K562 (cell line): Measurements from ENCODE around the gene WDR64. TPM values are rescaled to one million over a fixed set of nuclear protein-coding genes. Genes with fewer than 3 reads are reported as not detected.

Experiments used
- EHMT2 ChIP-seq: fragments of 450-650 bp; IDR thresholded peaks from 2 replicates; pipeline ENCODE4 v1.6.1; 2018; ENCODE audit warnings: antibody characterized with exemption
- GTF3C2 ChIP-seq: IDR thresholded peaks from 3 replicates; pipeline ENCODE4 v1.6.1; 2011; ENCODE audit warnings: borderline replicate concordance, mild to moderate bottlenecking, moderate library complexity; ENCODE audit not compliant: insufficient read length; ENCODE audit errors: extremely low read depth
- PTTG1 ChIP-seq: fragments of 450-650 bp; IDR thresholded peaks from 2 replicates; pipeline ENCODE4 v1.6.1; 2016; ENCODE audit warnings: low read depth, mild to moderate bottlenecking, missing genetic modification characterization, missing compliant biosample characterization
- TAF15 ChIP-seq: fragments of 200-400 bp; formaldehyde crosslinking; IDR thresholded peaks from 2 replicates; pipeline ENCODE4 v1.6.1; 2017; ENCODE audit warnings: mild to moderate bottlenecking, low read depth, low read length, moderate library complexity
- polyA plus RNA-seq, 8 experiments: library from polyadenylated mRNA; depleted of rRNA in 4 of 8; stranded (reverse) in 5 of 8; unstranded in 3 of 8; fragments of >200 nt; fragmentation: Nextera tagmentation in 2 of 8; fragmentation: Illumina TruSeq in 1 of 8; extraction: Ambion mirVana in 2 of 8; extraction: Trizol in 1 of 8; gene quantifications; 2 replicates each; pipeline versions ENCODE4 v1.2.1 to v1.2.3, GENCODE V29; 2011 to 2014; ENCODE audit warnings: inconsistent platforms in 1 of 8, missing spikeins in 1 of 8
- total RNA-seq, 7 experiments: library from RNA; depleted of rRNA in 6 of 7; stranded (reverse); fragments of >200 nt in 6 of 7; fragmentation: Illumina TruSeq in 2 of 7; extraction: Trizol in 2 of 7; gene quantifications; 2 replicates each; pipeline versions ENCODE4 v1.2.1 to v1.2.3, GENCODE V29; 2011 to 2021; ENCODE audit warnings: low replicate concordance in 1 of 7
- TF ChIP-seq, protein P1 (sequence below), 2 experiments: fragments of 450-650 bp in 1 of 2; sonication (generic) in 1 of 2; formaldehyde crosslinking in 1 of 2; IDR thresholded peaks; 2 replicates each; pipeline versions ENCODE4 v1.7.1 to v1.9.0; 2016 to 2022; ENCODE audit warnings: inconsistent platforms in 1 of 2, mild to moderate bottlenecking in 1 of 2, missing genetic modification reagents in 1 of 2
- TF ChIP-seq, protein P2 (sequence below), 2 experiments: fragments of 450-650 bp; conservative IDR thresholded peaks; 2 replicates each; pipeline ENCODE4 v1.6.1; 2017; ENCODE audit warnings: mild to moderate bottlenecking in 2 of 2, moderate library complexity in 2 of 2

The WDR64 gene
- total and polyA plus RNA-seq, 9 of the 15 experiments (the other 6 are each of a cell fraction or from before 2014, with no cell fraction given): 0.06 to 0.29 (median 0.19) TPM; not detected in 5

DNA sequence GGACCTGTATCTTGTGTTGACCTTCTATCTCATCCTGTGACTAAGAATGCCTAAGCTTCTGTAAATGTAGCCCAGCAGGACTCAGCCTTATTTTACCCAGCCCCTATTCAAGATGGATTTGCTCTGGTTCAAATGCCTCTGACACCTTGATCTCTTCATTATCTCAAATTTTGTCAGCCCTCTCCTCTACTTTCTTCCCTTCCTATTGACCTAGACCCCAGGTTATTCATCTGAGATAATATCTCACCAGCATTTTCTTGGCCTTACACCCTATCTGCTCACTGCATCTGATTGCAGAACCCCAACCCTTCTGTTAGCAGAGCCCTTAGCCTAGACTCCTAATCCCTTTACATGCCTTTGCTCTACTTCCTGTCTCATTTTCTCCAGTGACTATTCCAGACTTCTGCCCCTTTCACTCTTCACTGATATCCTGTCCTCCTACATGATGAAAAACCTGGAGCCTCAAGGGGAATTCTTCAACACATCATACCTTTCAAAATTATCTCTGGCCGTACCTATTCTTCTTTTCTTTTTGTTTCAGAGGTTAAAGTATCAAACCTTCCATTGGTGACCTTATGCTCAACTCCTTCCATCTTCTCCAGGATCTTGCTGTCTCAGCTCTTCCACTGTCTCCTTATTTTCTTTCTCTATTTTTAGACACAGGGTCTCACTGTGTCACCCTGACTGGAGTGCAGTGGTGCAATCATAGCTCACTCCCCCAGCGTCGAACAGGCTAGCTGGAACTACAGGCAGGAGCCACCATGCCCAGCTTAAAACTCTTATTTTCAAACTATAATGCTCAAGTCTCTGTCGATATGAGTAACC is 44.9 kb downstream of the WDR64 start (continued):
- TF ChIP-seq, protein P1, sequence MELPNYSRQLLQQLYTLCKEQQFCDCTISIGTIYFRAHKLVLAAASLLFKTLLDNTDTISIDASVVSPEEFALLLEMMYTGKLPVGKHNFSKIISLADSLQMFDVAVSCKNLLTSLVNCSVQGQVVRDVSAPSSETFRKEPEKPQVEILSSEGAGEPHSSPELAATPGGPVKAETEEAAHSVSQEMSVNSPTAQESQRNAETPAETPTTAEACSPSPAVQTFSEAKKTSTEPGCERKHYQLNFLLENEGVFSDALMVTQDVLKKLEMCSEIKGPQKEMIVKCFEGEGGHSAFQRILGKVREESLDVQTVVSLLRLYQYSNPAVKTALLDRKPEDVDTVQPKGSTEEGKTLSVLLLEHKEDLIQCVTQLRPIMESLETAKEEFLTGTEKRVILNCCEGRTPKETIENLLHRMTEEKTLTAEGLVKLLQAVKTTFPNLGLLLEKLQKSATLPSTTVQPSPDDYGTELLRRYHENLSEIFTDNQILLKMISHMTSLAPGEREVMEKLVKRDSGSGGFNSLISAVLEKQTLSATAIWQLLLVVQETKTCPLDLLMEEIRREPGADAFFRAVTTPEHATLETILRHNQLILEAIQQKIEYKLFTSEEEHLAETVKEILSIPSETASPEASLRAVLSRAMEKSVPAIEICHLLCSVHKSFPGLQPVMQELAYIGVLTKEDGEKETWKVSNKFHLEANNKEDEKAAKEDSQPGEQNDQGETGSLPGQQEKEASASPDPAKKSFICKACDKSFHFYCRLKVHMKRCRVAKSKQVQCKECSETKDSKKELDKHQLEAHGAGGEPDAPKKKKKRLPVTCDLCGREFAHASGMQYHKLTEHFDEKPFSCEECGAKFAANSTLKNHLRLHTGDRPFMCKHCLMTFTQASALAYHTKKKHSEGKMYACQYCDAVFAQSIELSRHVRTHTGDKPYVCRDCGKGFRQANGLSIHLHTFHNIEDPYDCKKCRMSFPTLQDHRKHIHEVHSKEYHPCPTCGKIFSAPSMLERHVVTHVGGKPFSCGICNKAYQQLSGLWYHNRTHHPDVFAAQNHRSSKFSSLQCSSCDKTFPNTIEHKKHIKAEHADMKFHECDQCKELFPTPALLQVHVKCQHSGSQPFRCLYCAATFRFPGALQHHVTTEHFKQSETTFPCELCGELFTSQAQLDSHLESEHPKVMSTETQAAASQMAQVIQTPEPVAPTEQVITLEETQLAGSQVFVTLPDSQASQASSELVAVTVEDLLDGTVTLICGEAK (IDR thresholded peaks at IDR 0.05): 0 out of 2 replicates have a peak, but pooled peaks have one; percentile 6
- TF ChIP-seq, protein P1 (CRISPR knock-in tag; IDR thresholded peaks at IDR 0.05): no peak
- TF ChIP-seq TAF15 (no peak), PTTG1 (tag) (peak; percentile 94), GTF3C2 (no peak), EHMT2 (no peak; the same call in 1 of the 2 replicates)
- TF ChIP-seq, protein P2, sequence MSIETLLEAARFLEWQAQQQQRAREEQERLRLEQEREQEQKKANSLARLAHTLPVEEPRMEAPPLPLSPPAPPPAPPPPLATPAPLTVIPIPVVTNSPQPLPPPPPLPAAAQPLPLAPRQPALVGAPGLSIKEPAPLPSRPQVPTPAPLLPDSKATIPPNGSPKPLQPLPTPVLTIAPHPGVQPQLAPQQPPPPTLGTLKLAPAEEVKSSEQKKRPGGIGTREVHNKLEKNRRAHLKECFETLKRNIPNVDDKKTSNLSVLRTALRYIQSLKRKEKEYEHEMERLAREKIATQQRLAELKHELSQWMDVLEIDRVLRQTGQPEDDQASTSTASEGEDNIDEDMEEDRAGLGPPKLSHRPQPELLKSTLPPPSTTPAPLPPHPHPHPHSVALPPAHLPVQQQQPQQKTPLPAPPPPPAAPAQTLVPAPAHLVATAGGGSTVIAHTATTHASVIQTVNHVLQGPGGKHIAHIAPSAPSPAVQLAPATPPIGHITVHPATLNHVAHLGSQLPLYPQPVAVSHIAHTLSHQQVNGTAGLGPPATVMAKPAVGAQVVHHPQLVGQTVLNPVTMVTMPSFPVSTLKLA (conservative IDR thresholded peaks at IDR 0.05): no peak
